CD14-positive monocyte (primary cell): ENCODE data around the gene KLC1. TPM values are rescaled to one million over a fixed set of nuclear protein-coding genes. Genes with fewer than 3 reads are reported as not detected.

ENCODE experiments used
- DNase-seq, 3 donors: peaks; one replicate each; pipeline ENCODE4 v3.0.0-alpha.2; 2011 to 2022
- H2AFZ ChIP-seq: 2 replicates; pipeline ENCODE4 v1.6.0; 2012; ENCODE audit warnings: mild to moderate bottlenecking, low read depth, low read length, inconsistent platforms; ENCODE audit not compliant: insufficient read depth, poor library complexity, severe bottlenecking
- H3K27ac ChIP-seq, 2 donors: 1 replicate in 1 of 2; 2 replicates in 1 of 2; pipeline ENCODE4 v1.5.1; 2012 to 2013; ENCODE audit warnings: low read length in 2 of 2, control low read depth in 1 of 2, inconsistent platforms in 1 of 2, low read depth in 1 of 2, mild to moderate bottlenecking in 1 of 2
- H3K27me3 ChIP-seq, 2 donors: one replicate each; pipeline versions ENCODE4 v1.6.0 to v1.6.1; 2011 to 2013; ENCODE audit warnings: low read length in 2 of 2; ENCODE audit not compliant: control insufficient read depth in 2 of 2, insufficient read depth in 2 of 2
- H3K36me3 ChIP-seq, 2 donors: replicated peaks in 1 of 2; 1 replicate in 1 of 2; 2 replicates in 1 of 2; pipeline versions ENCODE4 v1.5.1 to v1.6.1; 2012 to 2013; ENCODE audit warnings: low read length in 2 of 2, control low read depth in 1 of 2, inconsistent platforms in 1 of 2, mild to moderate bottlenecking in 1 of 2; ENCODE audit not compliant: insufficient read depth in 2 of 2, control insufficient read depth in 1 of 2
- H3K4me1 ChIP-seq, 2 donors: 1 replicate in 1 of 2; 2 replicates in 1 of 2; pipeline versions ENCODE4 v1.5.1 to v1.6.1; 2012 to 2013; ENCODE audit warnings: low read length in 2 of 2, control low read depth in 1 of 2, inconsistent platforms in 1 of 2, mild to moderate bottlenecking in 1 of 2, moderate library complexity in 1 of 2; ENCODE audit not compliant: insufficient read depth in 2 of 2, control insufficient read depth in 1 of 2
- H3K4me2 ChIP-seq: replicated peaks from 2 replicates; pipeline ENCODE3; 2012; ENCODE audit warnings: low read length, moderate library complexity, mild to moderate bottlenecking; ENCODE audit not compliant: poor library complexity, severe bottlenecking; ENCODE audit errors: extremely low read depth
- H3K4me3 ChIP-seq, 3 experiments: fragments of 200-600 bp in 1 of 3; sonication (generic) in 1 of 3; replicated peaks in 1 of 3; 1 replicate in 2 of 3; 2 replicates in 1 of 3; pipeline ENCODE4 v1.5.1; 2011 to 2013; ENCODE audit warnings: low read length in 3 of 3, mild to moderate bottlenecking in 3 of 3, control low read depth in 2 of 3, low read depth in 2 of 3, inconsistent platforms in 1 of 3, moderate library complexity in 1 of 3
- H3K79me2 ChIP-seq: 2 replicates; pipeline ENCODE4 v1.6.0; 2012; ENCODE audit warnings: mild to moderate bottlenecking, control low read depth, inconsistent platforms, low read length, moderate library complexity; ENCODE audit not compliant: insufficient read depth
- H3K9ac ChIP-seq: 2 replicates; pipeline ENCODE4 v1.6.0; 2017; ENCODE audit warnings: low read length, mild to moderate bottlenecking; ENCODE audit not compliant: insufficient read depth, poor library complexity, severe bottlenecking
- H3K9me3 ChIP-seq, 2 donors: replicated peaks in 1 of 2; 1 replicate in 1 of 2; 2 replicates in 1 of 2; pipeline versions ENCODE4 v1.5.1 to v1.6.1; 2012 to 2013; ENCODE audit warnings: low read length in 2 of 2, control low read depth in 1 of 2; ENCODE audit not compliant: control insufficient read depth in 1 of 2, insufficient read depth in 1 of 2
- H4K20me1 ChIP-seq: 2 replicates; pipeline ENCODE4 v1.6.0; 2012; ENCODE audit warnings: mild to moderate bottlenecking, low read length, control low read depth, moderate library complexity; ENCODE audit not compliant: insufficient read depth
- H3K27ac Mint-ChIP-seq, 7 donors: one replicate each; pipeline ENCODE4 v1.8.0; 2020; ENCODE audit warnings: mild to moderate bottlenecking in 7 of 7, mixed read lengths in 7 of 7, moderate library complexity in 6 of 7, inconsistent platforms in 2 of 7
- H3K27me3 Mint-ChIP-seq, 3 donors: one replicate each; pipeline ENCODE4 v1.8.0; 2021 to 2022; ENCODE audit warnings: low read depth in 3 of 3, mild to moderate bottlenecking in 3 of 3, mixed read lengths in 3 of 3, moderate library complexity in 3 of 3, inconsistent platforms in 1 of 3
- H3K36me3 Mint-ChIP-seq, 2 donors: one replicate each; pipeline ENCODE4 v1.8.0; 2020; ENCODE audit warnings: mixed read lengths in 2 of 2, inconsistent platforms in 1 of 2, mild to moderate bottlenecking in 1 of 2
- H3K4me1 Mint-ChIP-seq: one replicate; pipeline ENCODE4 v1.8.0; 2020; ENCODE audit warnings: mild to moderate bottlenecking, mixed read lengths
- H3K4me3 Mint-ChIP-seq, 2 donors: one replicate each; pipeline ENCODE4 v1.8.0; 2020; ENCODE audit warnings: mild to moderate bottlenecking in 2 of 2, mixed read lengths in 2 of 2, moderate library complexity in 1 of 2
- H3K9me3 Mint-ChIP-seq, 7 donors: one replicate each; pipeline ENCODE4 v1.8.0; 2020 to 2022; ENCODE audit warnings: mixed read lengths in 7 of 7, mild to moderate bottlenecking in 6 of 7, moderate library complexity in 6 of 7, inconsistent platforms in 2 of 7
- CTCF ChIP-seq: fragments of 200-600 bp; IDR thresholded peaks from one replicate; pipeline ENCODE4 v1.8.0; 2022; ENCODE audit warnings: antibody characterized with exemption, mild to moderate bottlenecking
- WGBS: methylation state at CpG from one replicate; pipeline ENCODE4 v1.1.5; 2013; ENCODE audit warnings: missing lambda C conversion rate; ENCODE audit not compliant: insufficient coverage; 5-methylcytosine and 5-hydroxymethylcytosine counted together
- intact Hi-C, 2 donors: fragments of 100-400 bp; cut with micrococcal nuclease; formaldehyde crosslinking; loops; one replicate each; pipeline versions ENCODE4 v1.15.0 to v1.15.1; 2023
- polyA plus RNA-seq, 3 donors: library from polyadenylated mRNA; depleted of rRNA in 1 of 3; unstranded in 2 of 3; stranded (reverse) in 1 of 3; fragments of 300-500 nt in 2 of 3; fragments of >200 nt in 1 of 3; fragmentation: Illumina TruSeq in 2 of 3; gene quantifications; 1 replicate in 2 of 3; 2 replicates in 1 of 3; pipeline ENCODE4 v1.2.3, GENCODE V29; 2012 to 2021

The KLC1 gene
- polyA plus RNA-seq, 3 donors: 41.5 to 108 (median 46.6) TPM

- intact Hi-C loops: no loop called here
- Histone ChIP-seq H3K27me3 (no peaks in the 10 kb centered on the region), H3K79me2 (peaks cover 7% of the 10 kb centered on the region), H3K4me2 (no peak overlapping the region), H2AFZ (no peak overlapping the region), H3K4me3 (no peak overlapping the region), H3K36me3 (peaks cover 78 to 91% of the 10 kb centered on the region in 2 donors), H3K9me3 (no peaks in the 10 kb centered on the region), H3K27ac (peak overlapping the region in 1 of 2 donors; percentile 8), H3K9ac (no peak overlapping the region), H3K4me1 (no peaks in the 10 kb centered on the region), H4K20me1 (peaks cover 71% of the 10 kb centered on the region)
- H3K4me3 Mint-ChIP-seq: no peak overlapping the region
- H3K27me3 Mint-ChIP-seq: peaks cover 0 to 3% (median 1%) of the 10 kb centered on the region in 3 donors
- TF ChIP-seq CTCF: no peak
- H3K4me1 Mint-ChIP-seq: peaks cover 20% of the 10 kb centered on the region
- 90% methylated on average over 9 of the region's 14 CpGs for WGBS
- no peak for DNase-seq
- H3K27ac Mint-ChIP-seq: peak overlapping the region in 4 of 7 donors; percentile 10 to 71 (median 27)
- peaks cover 45 to 82% of the 10 kb centered on the region in 2 donors for H3K36me3 Mint-ChIP-seq
- H3K9me3 Mint-ChIP-seq: no peaks in the 10 kb centered on the region
Observed at GRCh38 chr14:103697603-103698379, 68.8 kb downstream of the KLC1 start.

GRCh38 chr14:103698380-103699260 lies 69.6 kb downstream of the KLC1 start:
- no peaks in the 10 kb centered on the region for H3K9me3 ChIP-seq
- no peak for DNase-seq
- Mint-ChIP-seq H3K4me1 (peaks cover 29% of the 10 kb centered on the region), H3K36me3 (peaks cover 43 to 82% of the 10 kb centered on the region in 2 donors), H3K4me3 (no peak overlapping the region), H3K27ac (no peak overlapping the region), H3K9me3 (no peaks in the 10 kb centered on the region), H3K27me3 (peaks cover 0 to 4% (median 1%) of the 10 kb centered on the region in 3 donors)
- no peak overlapping the region for H2AFZ ChIP-seq
- H3K79me2 ChIP-seq: peaks cover 7% of the 10 kb centered on the region
- no peak overlapping the region for H3K4me2 ChIP-seq
- peaks cover 71% of the 10 kb centered on the region for H4K20me1 ChIP-seq
- no peak for TF ChIP-seq CTCF
- 81% methylated on average over 27 of the region's 33 CpGs for WGBS
- peak overlapping the region in 1 of 2 donors; percentile 8 for H3K27ac ChIP-seq
- intact Hi-C loops: no loop called here
- H3K27me3 ChIP-seq: no peaks in the 10 kb centered on the region
- H3K4me1 ChIP-seq: peaks cover 4% of the 10 kb centered on the region in 2 donors
- peaks cover 76 to 91% of the 10 kb centered on the region in 2 donors for H3K36me3 ChIP-seq
- no peak overlapping the region for H3K9ac ChIP-seq
- no peak overlapping the region for H3K4me3 ChIP-seq
